Loucy (cell line): ENCODE data around the gene ADRB2.

ENCODE experiments used
- H2AFZ ChIP-seq: fragments of 200-600 bp; sonication (generic); 2 replicates; pipeline ENCODE4 v1.6.0; 2016; ENCODE audit warnings: antibody characterized with exemption, mild to moderate bottlenecking, low read length, moderate library complexity
- H3F3A ChIP-seq: fragments of 200-600 bp; 2 replicates; pipeline ENCODE4 v1.6.0; 2016; ENCODE audit warnings: antibody characterized with exemption, low read depth, mild to moderate bottlenecking
- H3K27me3 ChIP-seq: fragments of 200-600 bp; sonication (generic); 2 replicates; pipeline ENCODE4 v1.6.1; 2014; ENCODE audit warnings: low read length, mild to moderate bottlenecking; ENCODE audit not compliant: insufficient read depth, poor library complexity, severe bottlenecking
- H3K36me3 ChIP-seq: fragments of 200-600 bp; sonication (generic); 2 replicates; pipeline ENCODE4 v1.6.1; 2016; ENCODE audit warnings: low read length; ENCODE audit not compliant: insufficient read depth
- H3K4me1 ChIP-seq: fragments of 200-600 bp; sonication (generic); 2 replicates; pipeline ENCODE4 v1.5.1; 2014; ENCODE audit warnings: low read length, mild to moderate bottlenecking; ENCODE audit not compliant: insufficient read depth, poor library complexity, severe bottlenecking
- H3K4me2 ChIP-seq: fragments of 200-600 bp; sonication (generic); 2 replicates; pipeline ENCODE4 v1.6.0; 2014; ENCODE audit warnings: antibody characterized with exemption, low read length, low read depth, mild to moderate bottlenecking; ENCODE audit not compliant: poor library complexity, severe bottlenecking
- H3K4me3 ChIP-seq: fragments of 200-600 bp; sonication (generic); 2 replicates; pipeline ENCODE4 v1.5.1; 2014; ENCODE audit warnings: low read length, mild to moderate bottlenecking, mixed read lengths; ENCODE audit not compliant: poor library complexity, severe bottlenecking
- H3K79me2 ChIP-seq: fragments of 200-600 bp; sonication (generic); 2 replicates; pipeline ENCODE4 v1.6.1; 2014; ENCODE audit warnings: low read length; ENCODE audit not compliant: insufficient read depth
- H3K9ac ChIP-seq: fragments of 200-600 bp; sonication (generic); 2 replicates; pipeline ENCODE4 v1.6.0; 2014; ENCODE audit warnings: mild to moderate bottlenecking, low read depth, low read length, moderate library complexity; ENCODE audit not compliant: poor library complexity, severe bottlenecking
- H3K9me2 ChIP-seq: fragments of 200-600 bp; sonication (generic); replicated peaks from 2 replicates; pipeline ENCODE4 v1.6.1; 2016; ENCODE audit warnings: low read depth, low read length, mixed read lengths
- H3K9me3 ChIP-seq: fragments of 200-600 bp; sonication (generic); 2 replicates; pipeline ENCODE4 v1.6.1; 2014; ENCODE audit warnings: mild to moderate bottlenecking, antibody characterized with exemption, low read length, low read depth; ENCODE audit not compliant: insufficient read depth
- H4K20me1 ChIP-seq: fragments of 200-600 bp; sonication (generic); 2 replicates; pipeline ENCODE4 v1.6.0; 2014; ENCODE audit warnings: antibody characterized with exemption, low read length, mild to moderate bottlenecking; ENCODE audit not compliant: insufficient read depth, poor library complexity, severe bottlenecking
- CTCF ChIP-seq: fragments of 200-600 bp; sonication (generic); conservative IDR thresholded peaks from 2 replicates; pipeline ENCODE4 v1.5.1; 2014; ENCODE audit warnings: mild to moderate bottlenecking, antibody characterized with exemption, low read length
- EZH2phosphoT487 ChIP-seq: fragments of 200-600 bp; IDR thresholded peaks from 2 replicates; pipeline ENCODE4 v1.6.1; 2018; ENCODE audit warnings: antibody characterized with exemption, mild to moderate bottlenecking, moderate library complexity, borderline replicate concordance

Gene ADRB2

GRCh38 chr5:148826053-148826738, at the start of gene ADRB2:
Gene ADRB2, plus strand, starts transcription at chr5:148826611. Its CDS starts 221 bp downstream, at chr5:148826832.
- no peak within 1 kb of the TSS for H3K4me3 ChIP-seq
- H3K4me2 ChIP-seq = no peak within 1 kb of the TSS
- H3K4me1 ChIP-seq = no peaks in the 10 kb centered on the region
- H4K20me1 ChIP-seq = no peaks in the 10 kb centered on the region
- H3F3A ChIP-seq = no peaks in the 10 kb centered on the region
- no peak for TF ChIP-seq EZH2phosphoT487
- no peak for TF ChIP-seq CTCF
- no peaks in the 10 kb centered on the region for H3K36me3 ChIP-seq
- no peak within 1 kb of the TSS for H3K9ac ChIP-seq
- no peaks in the 10 kb centered on the region for H3K27me3 ChIP-seq
- H3K9me2 ChIP-seq = no peaks in the 10 kb centered on the region
- no peak within 1 kb of the TSS for H2AFZ ChIP-seq
- H3K9me3 ChIP-seq = no peaks in the 10 kb centered on the region
- H3K79me2 ChIP-seq = no peaks in the 10 kb centered on the region

DNA sequence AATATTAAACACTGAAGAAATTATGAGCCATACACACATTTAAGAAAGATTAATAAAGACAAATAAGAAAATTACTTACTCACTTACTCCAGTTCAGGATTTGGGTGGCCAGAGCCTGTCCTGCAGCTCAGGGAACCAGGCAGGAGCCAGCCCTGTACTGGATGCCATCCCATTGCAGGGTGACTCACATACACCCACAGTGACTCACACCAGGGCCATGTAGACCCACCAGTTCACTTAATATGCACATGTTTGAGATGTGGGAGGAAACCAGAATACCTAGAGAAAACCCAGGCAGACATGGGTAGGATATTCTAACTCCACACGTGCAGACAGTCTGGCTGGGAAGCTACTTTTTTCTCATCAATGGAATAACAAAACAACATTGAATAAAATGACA, 49.6 kb upstream of the ADRB2 start:
- no peak overlapping the region for H2AFZ ChIP-seq
- H3K9ac ChIP-seq = no peak overlapping the region
- H3K36me3 ChIP-seq = no peaks in the 10 kb centered on the region
- H3K4me3 ChIP-seq = no peak overlapping the region
- H3K4me2 ChIP-seq = no peak overlapping the region
- H4K20me1 ChIP-seq = no peaks in the 10 kb centered on the region
- TF ChIP-seq CTCF (no peak), EZH2phosphoT487 (no peak)
- no peaks in the 10 kb centered on the region for H3F3A ChIP-seq
- no peaks in the 10 kb centered on the region for H3K27me3 ChIP-seq
- H3K9me2 ChIP-seq = no peaks in the 10 kb centered on the region
- no peaks in the 10 kb centered on the region for H3K9me3 ChIP-seq
- H3K79me2 ChIP-seq = no peaks in the 10 kb centered on the region
- H3K4me1 ChIP-seq = peaks cover 9% of the 10 kb centered on the region

DNA sequence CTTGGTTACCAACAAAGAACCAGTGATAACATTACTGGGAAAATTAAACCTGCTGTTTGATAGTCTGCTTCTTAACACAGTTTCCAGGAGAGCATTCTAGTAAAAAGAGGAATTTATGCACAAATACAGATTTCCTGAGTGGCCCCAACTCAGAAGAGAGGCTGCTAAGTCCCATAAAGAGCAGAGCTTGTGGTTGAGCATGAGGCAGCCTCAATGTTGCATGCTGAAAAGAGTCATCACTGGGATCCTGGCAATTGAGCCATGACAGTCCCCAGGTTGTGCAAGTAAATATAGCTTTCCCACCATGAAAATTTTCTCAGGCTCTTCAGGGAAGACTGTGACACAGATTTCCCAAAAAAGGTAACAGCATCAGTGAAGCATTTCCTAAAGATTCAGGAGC, 47.5 kb upstream of the ADRB2 start:
- H3K9me2 ChIP-seq = no peaks in the 10 kb centered on the region
- peaks cover 5% of the 10 kb centered on the region for H3K4me1 ChIP-seq
- H3K9ac ChIP-seq = no peak overlapping the region
- no peaks in the 10 kb centered on the region for H3K79me2 ChIP-seq
- H3K4me2 ChIP-seq = no peak overlapping the region
- TF ChIP-seq EZH2phosphoT487 (no peak), CTCF (no peak)
- no peaks in the 10 kb centered on the region for H3K36me3 ChIP-seq
- no peaks in the 10 kb centered on the region for H3K9me3 ChIP-seq
- H2AFZ ChIP-seq = no peak overlapping the region
- no peaks in the 10 kb centered on the region for H4K20me1 ChIP-seq
- H3K4me3 ChIP-seq = no peak overlapping the region
- no peaks in the 10 kb centered on the region for H3F3A ChIP-seq
- no peaks in the 10 kb centered on the region for H3K27me3 ChIP-seq
